NB4 (cell line): Measurements from ENCODE around the gene CCNC.

ENCODE experiments used
- CTCF ChIP-seq: IDR thresholded peaks from one replicate; pipeline ENCODE4 v1.5.1; 2012; ENCODE audit warnings: low read depth, low read length
- POLR2A ChIP-seq: IDR thresholded peaks from 2 replicates; pipeline ENCODE4 v1.6.1; 2011; ENCODE audit warnings: mild to moderate bottlenecking; ENCODE audit not compliant: insufficient read length; ENCODE audit errors: extremely low read depth

GRCh38 chr6:99575544-99576227, 7.2 kb upstream of the CCNC start:
- TF ChIP-seq POLR2A (no peak), CTCF (no peak)
